Rectal smooth muscle tissue (tissue), 1 donor: ENCODE measurements around the gene TOMM40L.
"Not testable (repeated sequence)": the region's sequence is repeated elsewhere in the genome, so short reads cannot be mapped to it uniquely, and the experiment has no call there.

Source experiments
- H3K27ac ChIP-seq: one replicate; pipeline ENCODE4 v1.7.0; 2013; ENCODE audit warnings: low read depth, low read length, inconsistent platforms
- H3K27me3 ChIP-seq: one replicate; pipeline ENCODE4 v1.7.0; 2013; ENCODE audit warnings: low read length; ENCODE audit not compliant: control insufficient read depth, insufficient read depth
- H3K36me3 ChIP-seq: one replicate; pipeline ENCODE4 v1.7.0; 2013; ENCODE audit warnings: low read length; ENCODE audit not compliant: control insufficient read depth, insufficient read depth
- H3K4me1 ChIP-seq: one replicate; pipeline ENCODE4 v1.7.0; 2013; ENCODE audit warnings: low read length; ENCODE audit not compliant: control insufficient read depth, insufficient read depth
- H3K4me3 ChIP-seq: one replicate; pipeline ENCODE4 v1.7.0; 2013; ENCODE audit warnings: low read length
- H3K9ac ChIP-seq: one replicate; pipeline ENCODE4 v1.7.0; 2013; ENCODE audit warnings: low read length

Gene TOMM40L

DNA sequence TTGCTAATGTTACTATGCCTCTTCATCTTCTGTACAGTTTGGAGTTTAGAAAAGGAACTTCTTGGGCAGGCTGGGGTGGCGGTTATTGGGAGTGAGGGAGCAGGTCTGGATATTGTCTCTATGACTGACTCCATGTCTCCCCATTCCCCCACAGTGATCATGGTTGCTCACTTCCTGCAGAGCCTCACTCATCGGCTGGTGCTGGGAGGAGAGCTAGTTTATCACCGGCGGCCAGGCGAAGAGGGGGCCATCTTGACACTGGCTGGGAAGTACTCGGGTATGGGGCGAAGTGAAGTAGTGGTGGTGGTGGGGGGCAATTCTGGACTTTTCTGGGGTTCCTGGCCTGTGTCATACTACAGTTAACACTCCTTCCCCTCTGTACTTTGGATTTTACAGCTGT is 2.2 kb downstream of the TOMM40L start:
- no peaks in the 10 kb centered on the region for H3K27me3 ChIP-seq
- peaks cover 15% of the 10 kb centered on the region for H3K4me1 ChIP-seq
- no peak overlapping the region for H3K4me3 ChIP-seq
- peaks cover 14% of the 10 kb centered on the region for H3K36me3 ChIP-seq
- no peak overlapping the region for H3K9ac ChIP-seq
- no peak overlapping the region for H3K27ac ChIP-seq

DNA sequence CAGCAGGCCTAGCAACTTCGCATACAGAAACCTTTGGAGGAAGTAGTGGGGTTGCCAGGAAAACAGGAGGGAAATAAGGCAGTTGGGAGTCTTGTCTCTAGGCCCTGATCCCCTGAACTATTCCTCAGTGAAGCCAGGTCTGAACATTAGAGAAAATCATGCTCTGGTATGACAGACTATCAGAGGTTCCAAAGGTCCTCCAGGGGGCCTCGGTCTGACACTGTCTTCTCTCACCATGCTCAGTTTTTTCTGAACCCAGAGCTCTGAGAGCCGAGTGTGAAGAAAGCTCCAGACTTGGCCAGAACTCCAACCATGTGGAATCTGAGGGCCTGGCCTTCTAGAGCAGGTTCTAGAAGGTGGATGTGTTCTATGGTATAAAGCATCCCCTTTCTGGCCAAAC is 4.0 kb downstream of the TOMM40L start:
- Histone ChIP-seq H3K4me3 (no peak overlapping the region), H3K4me1 (peaks cover 15% of the 10 kb centered on the region), H3K27me3 (no peaks in the 10 kb centered on the region), H3K9ac (no peak overlapping the region), H3K27ac (no peak overlapping the region), H3K36me3 (peaks cover 14% of the 10 kb centered on the region)

DNA sequence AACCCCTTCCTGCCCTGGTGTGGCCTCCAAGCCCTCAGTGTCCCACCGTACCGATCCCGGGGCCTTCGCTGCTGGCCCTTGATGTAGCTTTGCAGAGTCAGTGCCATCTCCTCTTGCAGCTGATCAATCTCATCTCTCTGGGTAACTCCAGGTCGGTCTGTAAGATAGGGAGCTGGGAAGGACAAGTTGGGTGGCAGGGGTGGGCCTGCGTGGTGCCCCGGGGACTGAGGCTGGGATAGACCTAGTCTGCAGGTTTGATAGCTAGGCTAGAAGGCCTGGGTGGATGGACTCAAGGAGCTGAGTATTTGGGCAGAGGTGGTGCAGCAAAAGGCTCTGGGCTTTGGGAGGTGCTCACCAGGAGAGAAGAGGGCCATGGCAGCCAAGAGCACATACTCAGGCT is 4.9 kb downstream of the TOMM40L start:
- no peak overlapping the region for H3K27ac ChIP-seq
- no peak overlapping the region for H3K9ac ChIP-seq
- H3K27me3 ChIP-seq = no peaks in the 10 kb centered on the region
- no peak overlapping the region for H3K4me3 ChIP-seq
- peaks cover 14% of the 10 kb centered on the region for H3K36me3 ChIP-seq
- peaks cover 15% of the 10 kb centered on the region for H3K4me1 ChIP-seq

DNA sequence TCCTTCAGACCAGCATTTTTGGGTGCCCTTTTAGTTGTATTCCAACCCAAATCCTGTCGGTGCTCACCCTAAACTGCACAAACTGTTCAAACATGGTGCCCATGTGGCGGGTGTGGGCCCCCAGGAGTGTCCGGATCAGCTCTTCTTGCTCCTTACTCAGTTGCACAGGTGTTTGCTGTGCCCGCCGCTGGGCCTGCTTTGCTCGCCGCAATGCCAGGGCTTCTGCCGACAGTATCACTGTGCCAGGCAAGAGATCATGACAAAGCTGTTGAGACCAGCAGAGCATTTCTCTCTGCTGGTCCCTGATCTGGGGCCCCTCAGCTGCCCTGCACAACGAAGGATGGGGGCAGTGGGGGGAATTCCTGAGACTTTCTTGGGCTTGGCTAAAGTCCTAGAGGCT is 7.2 kb downstream of the TOMM40L start:
- Histone ChIP-seq H3K4me1 (no peaks in the 10 kb centered on the region), H3K27ac (no peak overlapping the region), H3K27me3 (no peaks in the 10 kb centered on the region), H3K9ac (no peak overlapping the region), H3K4me3 (no peak overlapping the region), H3K36me3 (peaks cover 12% of the 10 kb centered on the region)

DNA sequence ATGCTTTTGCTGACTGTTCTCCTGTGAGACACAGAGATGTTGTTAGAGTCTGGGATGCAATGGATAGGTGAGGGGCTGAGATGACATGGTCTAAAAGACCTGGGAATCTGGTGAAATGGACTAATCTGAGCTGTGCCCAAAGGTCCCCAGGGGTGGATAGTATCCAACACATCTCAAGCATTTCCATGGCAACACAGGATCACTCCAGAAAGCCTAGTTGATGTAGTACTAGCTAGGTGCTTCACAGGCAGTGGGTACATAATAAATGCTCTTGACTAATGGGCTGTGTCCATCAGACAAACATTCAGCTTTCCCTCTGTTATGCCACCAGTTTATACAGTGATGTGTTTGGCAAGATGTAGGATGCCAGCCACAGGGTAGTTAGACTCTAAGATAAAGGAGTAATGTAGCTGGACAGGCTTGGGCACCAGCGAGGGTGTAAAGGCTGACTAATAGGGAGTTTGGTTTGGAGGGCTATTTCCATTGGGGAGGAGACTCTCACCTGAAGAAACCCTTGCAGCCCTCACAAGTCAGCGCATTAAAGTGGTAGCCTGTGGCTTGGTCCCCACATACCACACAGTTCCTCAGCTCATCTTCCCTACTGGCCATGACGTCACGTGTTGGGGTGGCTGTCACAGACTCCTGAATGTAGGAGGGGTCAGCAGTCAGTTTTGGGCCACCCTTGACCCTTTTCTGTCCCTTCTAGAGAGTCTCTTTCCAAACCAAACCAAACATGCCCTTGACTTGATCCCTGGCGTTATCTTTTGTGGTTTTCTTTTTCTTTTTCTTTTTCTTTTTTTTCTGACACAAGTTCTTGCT is 10.3 kb downstream of the TOMM40L start:
- Histone ChIP-seq H3K9ac (no peak overlapping the region), H3K4me1 (no peaks in the 10 kb centered on the region), H3K27me3 (no peaks in the 10 kb centered on the region), H3K4me3 (no peak overlapping the region), H3K36me3 (no peaks in the 10 kb centered on the region), H3K27ac (no peak overlapping the region)

DNA sequence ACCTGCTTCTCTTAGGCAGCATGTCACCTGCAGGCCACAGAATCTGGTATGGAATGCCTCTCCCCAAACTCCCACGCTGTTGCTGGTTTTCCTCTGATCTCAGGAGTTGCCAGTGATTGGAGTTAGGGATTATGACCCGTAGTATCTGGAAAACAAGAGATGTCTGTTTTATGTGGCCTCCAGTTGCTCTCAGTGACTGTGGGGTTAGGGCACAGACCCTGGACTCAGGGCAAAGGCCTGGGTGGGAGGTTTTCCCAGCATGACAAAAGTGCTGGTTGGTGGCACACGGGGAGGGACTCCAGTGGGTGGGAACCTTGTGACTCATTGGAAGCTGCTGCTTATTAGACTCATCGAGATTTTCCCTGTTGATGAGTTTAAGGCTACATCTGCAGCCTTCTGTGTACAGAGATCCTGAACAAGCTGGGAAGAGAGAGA is 12.2 kb downstream of the TOMM40L start, which contains the start of gene NR1I3:
TSS of gene NR1I3 (minus strand) at position 165 of the 435 bp plus-strand sequence. CDS start 1,638 bp downstream, outside the sequence.
- Histone ChIP-seq H3K27me3 (no peaks in the 10 kb centered on the region), H3K27ac (no peak within 1 kb of the TSS), H3K36me3 (no peaks in the 10 kb centered on the region), H3K4me1 (no peaks in the 10 kb centered on the region), H3K9ac (no peak within 1 kb of the TSS), H3K4me3 (no peak within 1 kb of the TSS)

DNA sequence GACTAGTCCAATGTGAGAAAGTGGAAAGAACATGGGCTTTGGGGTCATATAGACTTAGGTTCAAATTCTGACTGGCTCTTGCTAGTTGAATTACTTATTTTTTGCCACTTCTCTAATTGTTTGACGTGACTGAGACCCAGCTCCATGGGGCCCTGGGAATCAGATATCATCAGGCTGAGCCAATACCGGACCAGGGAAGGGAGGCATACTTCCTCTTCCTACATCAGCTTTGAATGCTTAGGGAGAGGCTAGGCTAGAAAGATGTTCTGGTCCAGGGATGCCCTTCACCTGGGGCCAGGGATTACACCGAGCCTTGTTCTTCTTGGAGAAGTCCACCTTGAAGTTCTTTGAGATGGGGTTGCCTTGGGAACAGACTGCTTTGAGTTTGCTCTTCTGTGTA is 15.8 kb downstream of the TOMM40L start:
- H3K36me3 ChIP-seq = no peaks in the 10 kb centered on the region
- H3K27ac ChIP-seq = no peak overlapping the region

DNA sequence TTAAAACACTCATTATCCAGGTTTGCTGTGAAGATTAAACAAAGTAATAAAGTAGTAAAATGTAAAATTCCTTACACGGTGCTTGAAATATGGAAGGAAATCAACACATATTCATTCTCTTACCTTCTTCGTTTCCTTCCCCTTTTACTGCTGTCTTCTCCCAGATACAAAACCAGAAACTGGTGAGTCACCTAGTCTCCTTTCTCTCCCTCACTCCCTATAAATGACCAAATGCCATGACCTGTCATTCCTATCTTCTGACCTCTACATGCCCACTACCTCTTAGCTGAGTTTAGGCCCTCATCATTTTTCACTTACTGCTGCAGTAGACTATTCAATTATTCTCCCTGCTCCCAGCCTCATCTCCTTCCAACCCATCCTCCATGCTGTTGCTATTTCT is 16.5 kb downstream of the TOMM40L start:
- H3K9ac ChIP-seq = no peak overlapping the region
- H3K27ac ChIP-seq = no peak overlapping the region
- no peak overlapping the region for H3K4me3 ChIP-seq
- no peaks in the 10 kb centered on the region for H3K4me1 ChIP-seq
- H3K27me3 ChIP-seq = no peaks in the 10 kb centered on the region
- no peaks in the 10 kb centered on the region for H3K36me3 ChIP-seq

More for the DNA sequence above, 15.8 kb downstream of the TOMM40L start:
- H3K4me1 ChIP-seq = no peaks in the 10 kb centered on the region
- H3K9ac ChIP-seq = no peak overlapping the region
- H3K27me3 ChIP-seq = no peaks in the 10 kb centered on the region
- H3K4me3 ChIP-seq = no peak overlapping the region

DNA sequence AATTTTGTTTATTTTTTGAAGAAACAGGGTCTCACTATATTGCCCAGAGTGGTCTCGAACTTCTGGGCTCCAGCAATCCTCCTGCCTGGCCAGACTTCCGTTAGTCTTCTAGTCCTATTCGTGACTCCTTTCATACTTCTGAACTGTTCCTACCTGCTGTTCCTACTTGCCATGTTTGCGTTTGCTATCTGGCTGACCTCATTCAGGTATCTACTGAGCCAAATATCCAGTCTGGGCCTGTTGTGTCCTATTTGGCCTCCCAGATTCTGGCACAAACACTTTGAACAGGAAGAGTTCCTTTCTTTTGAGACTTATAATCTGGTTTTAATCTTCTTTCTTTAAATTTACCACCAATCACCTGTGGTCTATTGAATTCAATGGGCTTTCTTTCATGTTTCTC is 19.0 kb downstream of the TOMM40L start:
- no peak overlapping the region for H3K27ac ChIP-seq
- H3K36me3 ChIP-seq = no peaks in the 10 kb centered on the region
- no peaks in the 10 kb centered on the region for H3K27me3 ChIP-seq
- H3K4me1 ChIP-seq = no peaks in the 10 kb centered on the region
- no peak overlapping the region for H3K4me3 ChIP-seq
- no peak overlapping the region for H3K9ac ChIP-seq

DNA sequence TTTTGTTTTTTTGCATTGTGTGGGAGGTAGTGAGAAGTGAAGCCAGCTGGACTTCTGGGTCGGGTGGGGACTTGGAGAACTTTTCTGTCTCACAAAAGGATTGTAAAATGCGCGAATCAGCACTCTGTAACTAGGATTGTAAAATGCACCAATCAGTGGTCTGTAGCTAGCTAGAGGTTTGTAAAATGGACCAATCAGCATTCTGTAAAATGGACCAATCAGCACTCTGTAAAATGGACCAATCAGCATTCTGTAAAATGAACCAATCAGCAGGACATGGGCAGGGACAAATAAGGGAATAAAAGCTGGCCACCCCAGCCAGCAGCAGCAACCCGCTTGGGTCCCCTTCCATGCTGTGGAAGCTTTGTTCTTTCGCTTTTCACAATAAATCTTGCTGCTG is 24.2 kb downstream of the TOMM40L start:
- H3K4me1 ChIP-seq, H3K36me3 ChIP-seq, H3K4me3 ChIP-seq, H3K27ac ChIP-seq, H3K27me3 ChIP-seq, H3K9ac ChIP-seq: not testable (repeated sequence)

DNA sequence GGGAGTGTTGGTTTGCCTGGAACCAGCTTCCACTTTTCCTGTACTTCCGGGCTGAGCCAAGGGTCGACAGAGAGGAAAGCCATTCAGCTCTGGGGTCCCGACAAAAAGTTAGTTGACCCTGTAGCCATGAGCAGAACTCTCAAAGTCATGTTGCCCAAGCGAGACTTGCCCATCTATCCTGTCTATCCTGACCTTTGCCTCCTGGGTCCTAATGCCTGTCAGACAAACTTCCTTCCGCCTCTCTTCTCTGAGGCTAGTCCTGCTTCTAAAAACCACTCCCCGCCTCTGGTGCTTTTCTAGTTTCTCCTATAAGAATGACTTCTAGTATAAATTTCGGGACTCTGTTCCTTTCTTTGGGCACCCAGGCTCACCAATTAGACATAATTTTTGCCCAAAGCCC is 25.0 kb downstream of the TOMM40L start:
- Histone ChIP-seq H3K4me1 (no peaks in the 10 kb centered on the region), H3K4me3 (no peak overlapping the region), H3K9ac (no peak overlapping the region), H3K27ac (no peak overlapping the region), H3K36me3 (no peaks in the 10 kb centered on the region), H3K27me3 (no peaks in the 10 kb centered on the region)

DNA sequence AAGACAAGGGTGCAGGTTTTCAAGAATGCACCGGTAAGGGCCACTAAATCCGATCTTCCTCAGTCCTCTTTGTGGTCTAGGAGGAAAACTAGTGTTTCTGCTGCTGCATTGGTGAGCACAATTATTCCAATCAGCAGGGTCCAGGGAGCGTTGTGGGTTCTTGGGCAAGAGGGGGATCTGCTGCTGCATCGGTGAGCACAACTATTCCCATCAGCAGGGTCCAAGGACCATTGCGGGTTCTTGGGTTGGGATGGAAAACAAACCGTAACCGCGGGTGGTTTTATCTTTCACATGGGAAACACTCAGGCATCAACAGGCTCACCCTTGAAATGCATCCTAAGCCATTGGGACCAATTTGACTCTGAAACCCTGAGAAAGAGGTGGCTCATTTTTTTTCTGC is 25.7 kb downstream of the TOMM40L start:
- H3K4me1 ChIP-seq = no peaks in the 10 kb centered on the region
- H3K27me3 ChIP-seq = no peaks in the 10 kb centered on the region
- H3K36me3 ChIP-seq = no peaks in the 10 kb centered on the region
- no peak overlapping the region for H3K27ac ChIP-seq
- H3K9ac ChIP-seq = no peak overlapping the region
- no peak overlapping the region for H3K4me3 ChIP-seq

DNA sequence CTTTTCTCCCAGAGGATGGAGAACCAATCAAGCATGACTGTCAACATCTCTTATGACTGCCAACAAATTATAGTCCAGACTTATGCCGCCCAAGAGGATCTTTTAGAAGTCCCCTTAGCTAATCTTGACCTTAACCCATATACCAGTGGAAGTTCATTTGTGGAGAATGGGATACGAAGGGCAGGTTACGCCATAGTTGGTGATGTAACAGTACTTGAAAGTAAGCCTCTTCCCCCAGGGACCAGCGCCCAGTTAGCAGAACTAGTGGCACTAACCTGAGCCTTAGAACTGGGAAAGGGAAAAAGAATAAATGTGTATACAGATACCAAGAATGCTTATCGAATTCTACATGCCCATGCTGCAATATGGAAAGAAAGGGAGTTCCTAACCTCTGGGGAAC is 29.4 kb downstream of the TOMM40L start:
- H3K36me3 ChIP-seq, H3K4me3 ChIP-seq, H3K27ac ChIP-seq, H3K4me1 ChIP-seq, H3K9ac ChIP-seq, H3K27me3 ChIP-seq: not testable (repeated sequence)
